Glutamatergic neuron (in vitro differentiated cells): ENCODE results near the gene MAN2A1. TPM values are rescaled to one million over a fixed set of nuclear protein-coding genes. Genes with fewer than 3 reads are reported as not detected.

Source experiments
- DNase-seq: peaks from one replicate; pipeline ENCODE4 v3.0.0; 2022
- H3K27ac Mint-ChIP-seq: one replicate; pipeline ENCODE4 v1.8.0; 2020; ENCODE audit warnings: mild to moderate bottlenecking, mixed read lengths, inconsistent platforms; ENCODE audit not compliant: unreplicated experiment
- H3K27me3 Mint-ChIP-seq: one replicate; pipeline ENCODE4 v1.8.0; 2020; ENCODE audit warnings: mild to moderate bottlenecking, moderate library complexity, mixed read lengths, inconsistent platforms; ENCODE audit not compliant: unreplicated experiment
- H3K36me3 Mint-ChIP-seq: one replicate; pipeline ENCODE4 v1.8.0; 2020; ENCODE audit warnings: mild to moderate bottlenecking, mixed read lengths, inconsistent platforms; ENCODE audit not compliant: unreplicated experiment
- H3K4me1 Mint-ChIP-seq: one replicate; pipeline ENCODE4 v1.8.0; 2020; ENCODE audit warnings: mild to moderate bottlenecking, low read depth, mixed read lengths, inconsistent platforms; ENCODE audit not compliant: unreplicated experiment
- H3K4me3 Mint-ChIP-seq: one replicate; pipeline ENCODE4 v1.8.0; 2020; ENCODE audit warnings: mild to moderate bottlenecking, mixed read lengths, inconsistent platforms; ENCODE audit not compliant: unreplicated experiment
- H3K9me3 Mint-ChIP-seq: one replicate; pipeline ENCODE4 v1.8.0; 2020; ENCODE audit warnings: mild to moderate bottlenecking, moderate library complexity, mixed read lengths, inconsistent platforms; ENCODE audit not compliant: unreplicated experiment
- CTCF ChIP-seq: fragments of 200-600 bp; sonication (generic); IDR thresholded peaks from one replicate; pipeline ENCODE4 v1.5.0; 2021; ENCODE audit not compliant: partially characterized antibody, unreplicated experiment
- total RNA-seq: library from RNA; stranded (reverse); fragmentation: NEBNext Ultra II Directional; extraction: Animal tissue kit (Norgen Biotek cat#: 25700); gene quantifications from one replicate; pipeline ENCODE4 v1.2.1, GENCODE V29; 2021; ENCODE audit not compliant: unreplicated experiment

MAN2A1 gene
- total RNA-seq, 1 donor from 2014 or later = 90.8 TPM

GRCh38 chr5:109707531-109707930 is 17.8 kb downstream of the MAN2A1 start:
- no peak for DNase-seq
- Mint-ChIP-seq H3K36me3 (no peaks in the 10 kb centered on the region), H3K27me3 (no peaks in the 10 kb centered on the region), H3K27ac (no peak overlapping the region), H3K4me1 (peaks cover 29% of the 10 kb centered on the region), H3K9me3 (peaks cover 2% of the 10 kb centered on the region), H3K4me3 (no peak overlapping the region)
- no peak for TF ChIP-seq CTCF

- H3K4me1 Mint-ChIP-seq = peaks cover 25% of the 10 kb centered on the region
- TF ChIP-seq CTCF = no peak
- peaks cover 2% of the 10 kb centered on the region for H3K9me3 Mint-ChIP-seq
- no peak overlapping the region for H3K27ac Mint-ChIP-seq
- H3K27me3 Mint-ChIP-seq = no peaks in the 10 kb centered on the region
- DNase-seq = no peak
- no peaks in the 10 kb centered on the region for H3K36me3 Mint-ChIP-seq
- H3K4me3 Mint-ChIP-seq = no peak overlapping the region
Observed at GRCh38 chr5:109708813-109709212, 19.1 kb downstream of the MAN2A1 start.

- no peaks in the 10 kb centered on the region for H3K36me3 Mint-ChIP-seq
- H3K27me3 Mint-ChIP-seq = no peaks in the 10 kb centered on the region
- no peak overlapping the region for H3K27ac Mint-ChIP-seq
- no peak for TF ChIP-seq CTCF
- H3K4me3 Mint-ChIP-seq = no peak overlapping the region
- H3K4me1 Mint-ChIP-seq = peaks cover 21% of the 10 kb centered on the region
- peaks cover 2% of the 10 kb centered on the region for H3K9me3 Mint-ChIP-seq
- no peak for DNase-seq
Observed at GRCh38 chr5:109709225-109709624, 19.5 kb downstream of the MAN2A1 start.

- H3K9me3 Mint-ChIP-seq = no peaks in the 10 kb centered on the region
- no peak for TF ChIP-seq CTCF
- no peak for DNase-seq
- H3K4me3 Mint-ChIP-seq = no peak overlapping the region
- H3K36me3 Mint-ChIP-seq = no peaks in the 10 kb centered on the region
- H3K4me1 Mint-ChIP-seq = peaks cover 14% of the 10 kb centered on the region
- H3K27ac Mint-ChIP-seq = no peak overlapping the region
- H3K27me3 Mint-ChIP-seq = no peaks in the 10 kb centered on the region
Observed at GRCh38 chr5:109711673-109712072, 21.9 kb downstream of the MAN2A1 start.

- no peak overlapping the region for H3K27ac Mint-ChIP-seq
Observed at GRCh38 chr5:109713453-109713852, 23.7 kb downstream of the MAN2A1 start.

More at GRCh38 chr5:109713453-109713852, 23.7 kb downstream of the MAN2A1 start:
- H3K9me3 Mint-ChIP-seq = no peaks in the 10 kb centered on the region
- no peak for DNase-seq
- no peak overlapping the region for H3K4me3 Mint-ChIP-seq
- no peaks in the 10 kb centered on the region for H3K27me3 Mint-ChIP-seq
- no peaks in the 10 kb centered on the region for H3K36me3 Mint-ChIP-seq
- no peak for TF ChIP-seq CTCF
- peaks cover 7% of the 10 kb centered on the region for H3K4me1 Mint-ChIP-seq
